CD1c-positive myeloid dendritic cell (primary cell): ENCODE results near the gene ZMYND11.
"Not testable (repeated sequence)": the region's sequence is repeated elsewhere in the genome, so short reads cannot be mapped to it uniquely, and the experiment has no call there.

Experiments
- DNase-seq: peaks from one replicate; pipeline ENCODE4 v3.0.0-alpha.2; 2016; ENCODE audit errors: extremely low spot score

Gene ZMYND11

DNA sequence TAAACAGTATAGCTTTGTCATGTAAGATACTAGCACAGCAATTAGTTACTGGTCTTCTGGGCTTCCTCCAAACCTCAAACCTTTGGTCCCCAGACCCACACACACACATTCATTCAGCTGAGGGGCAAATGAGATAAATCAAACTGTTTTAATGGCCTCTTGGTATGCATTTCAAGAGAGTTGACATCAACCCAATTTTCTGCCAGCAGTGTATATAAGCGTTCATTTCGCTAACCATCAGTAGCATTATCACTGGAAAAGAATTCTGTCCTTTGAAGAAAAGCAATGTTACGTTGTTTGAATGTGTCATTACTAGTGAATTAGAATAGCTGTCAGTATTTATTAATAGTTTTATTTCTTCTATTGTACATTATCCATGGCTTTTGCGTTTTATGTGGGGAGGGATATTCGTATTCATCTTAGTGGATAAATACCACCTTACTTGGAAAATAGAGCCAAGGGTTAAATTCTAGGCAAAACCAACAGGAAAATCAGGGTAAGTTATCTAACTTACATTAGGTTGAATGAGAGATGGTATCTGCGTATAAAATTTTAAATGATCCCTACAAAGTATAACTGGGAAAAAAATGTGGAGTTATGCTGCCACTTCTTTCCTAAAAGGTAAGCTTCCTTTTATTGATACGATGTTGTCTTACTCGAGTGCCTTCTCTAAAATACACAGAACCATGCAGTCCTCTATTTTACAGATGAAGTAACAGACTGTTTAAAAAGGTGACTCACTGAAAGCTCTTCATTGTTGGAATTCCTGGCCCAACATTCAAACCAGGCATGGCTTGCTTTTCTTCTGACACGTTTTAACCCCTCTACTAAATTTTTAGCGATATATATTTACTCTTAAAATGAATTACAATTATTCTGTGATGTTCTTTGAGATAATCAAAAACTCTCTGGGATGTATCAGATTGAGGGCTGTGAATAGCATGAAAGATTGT is 2.0 kb upstream of the ZMYND11 start:
- DNase-seq = no peak

DNA sequence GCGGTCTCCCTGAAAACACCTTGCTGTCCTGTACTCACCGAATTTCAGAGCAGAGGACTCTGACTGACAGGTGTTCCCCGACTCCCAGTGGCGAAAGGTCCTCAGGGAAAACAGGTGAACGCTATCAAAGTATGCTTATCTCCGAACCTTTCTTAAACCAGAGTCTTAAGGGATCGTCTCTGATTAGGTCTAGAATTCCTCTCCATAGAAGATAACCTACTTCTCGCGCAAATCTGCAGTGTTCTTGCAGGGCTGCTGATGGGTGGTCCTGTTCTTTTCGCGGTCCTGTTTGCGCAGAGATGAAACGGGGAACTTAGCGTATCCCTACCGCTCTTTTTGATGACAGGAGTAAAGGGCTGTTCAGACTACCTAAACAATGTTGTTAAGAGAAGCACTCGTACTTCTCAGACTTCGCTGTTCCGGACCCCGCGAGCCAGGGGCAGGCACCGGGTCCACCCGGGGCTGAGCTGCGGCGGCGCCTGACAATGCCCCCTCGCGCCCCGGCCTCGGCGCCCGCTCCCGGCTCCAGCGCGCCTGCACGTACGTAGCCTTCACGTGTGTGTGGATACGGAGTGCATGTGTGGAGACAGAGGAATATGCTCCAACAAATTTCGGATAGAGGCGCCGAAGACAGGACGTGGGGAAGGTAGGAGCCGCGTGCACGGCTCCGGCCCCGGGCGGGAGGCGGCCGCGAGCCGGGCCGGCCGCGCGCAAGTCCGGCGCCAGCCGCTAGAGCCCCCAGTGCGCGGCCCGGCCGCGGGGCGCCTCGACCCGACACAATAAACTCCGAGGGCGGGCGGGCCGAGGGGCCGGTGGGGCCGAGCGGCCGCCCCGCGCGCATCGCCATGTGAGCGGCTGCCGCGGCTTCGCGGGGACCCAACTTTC is 766 bp upstream of the ZMYND11 start:
- DNase-seq = peak; percentile 10

DNA sequence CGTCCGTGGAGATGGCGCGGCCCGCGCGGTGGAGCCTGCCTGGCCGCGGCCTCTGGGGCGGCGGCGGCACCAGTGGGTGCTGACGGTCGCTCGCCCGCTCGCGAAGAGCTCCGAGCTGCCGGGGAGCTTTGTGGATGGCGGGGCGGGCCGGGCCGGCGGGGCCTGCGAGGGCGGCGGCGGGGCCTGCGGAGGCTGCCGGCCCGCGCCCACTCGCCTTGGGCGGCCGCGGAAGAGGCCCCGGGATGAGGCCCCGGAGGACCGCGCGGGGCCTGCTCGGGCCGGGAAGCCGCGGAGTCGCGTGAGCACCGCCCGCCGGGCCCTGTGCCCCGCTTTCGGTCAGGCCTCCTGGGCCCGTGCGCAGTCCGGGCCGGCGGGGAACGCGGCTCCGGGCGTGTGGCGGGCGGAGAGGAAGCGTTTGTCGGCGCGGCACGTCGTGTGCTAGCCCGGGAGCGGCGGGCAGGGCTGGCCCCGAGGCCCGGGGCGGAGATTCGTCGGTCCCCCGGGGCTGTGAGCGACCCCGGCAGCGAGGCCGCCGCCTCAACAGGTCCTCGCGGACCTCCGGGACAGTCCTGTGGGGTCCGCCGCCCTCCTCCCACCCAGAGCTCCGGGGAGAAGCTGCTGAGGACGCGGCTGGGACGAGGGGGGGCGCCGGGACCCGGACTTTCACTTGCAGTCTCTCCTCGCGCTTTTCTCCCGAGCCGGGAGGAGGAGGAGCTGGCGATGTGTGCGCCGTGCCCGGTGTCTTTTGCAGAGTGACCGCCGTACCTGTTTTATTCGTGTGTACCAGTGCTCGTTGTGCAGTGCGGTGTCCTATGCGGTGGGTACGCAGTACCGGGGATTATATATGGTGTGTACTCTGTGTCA is 578 bp downstream of the ZMYND11 start:
- DNase-seq = peak; percentile 65

DNA sequence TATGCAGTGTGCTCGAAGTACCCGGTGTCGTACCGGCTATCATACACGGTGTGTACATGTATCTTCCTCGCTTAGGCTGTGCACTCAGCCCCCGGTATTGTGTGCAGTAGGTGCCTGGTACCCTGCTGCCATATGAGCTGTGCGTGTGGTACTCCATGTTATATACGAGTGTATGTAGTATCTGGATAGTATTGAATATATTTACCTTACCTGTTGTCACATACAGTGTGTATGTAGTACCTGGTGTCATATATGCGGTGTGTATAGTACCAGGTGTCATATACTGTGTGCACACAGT is 1.2 kb downstream of the ZMYND11 start:
- DNase-seq = no peak

DNA sequence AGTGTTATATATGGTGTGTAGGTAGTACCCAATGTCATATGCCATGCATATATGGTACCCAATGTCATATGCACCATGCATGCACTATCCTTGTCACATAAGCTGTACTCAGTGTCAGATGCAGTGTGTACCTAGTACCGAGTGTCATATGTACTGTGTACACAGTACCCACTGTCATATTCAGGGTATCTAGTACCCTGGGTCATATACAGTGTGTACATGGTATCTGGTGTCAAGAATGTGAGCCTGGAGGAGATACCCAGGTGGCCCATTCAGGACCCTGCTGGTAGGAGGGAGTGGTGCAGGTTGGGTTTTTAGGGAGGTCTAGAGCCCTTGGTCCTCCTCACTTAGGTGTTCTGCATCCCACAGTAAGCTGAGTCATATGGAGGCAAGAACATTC is 1.8 kb downstream of the ZMYND11 start:
- peak; percentile 15 for DNase-seq

DNA sequence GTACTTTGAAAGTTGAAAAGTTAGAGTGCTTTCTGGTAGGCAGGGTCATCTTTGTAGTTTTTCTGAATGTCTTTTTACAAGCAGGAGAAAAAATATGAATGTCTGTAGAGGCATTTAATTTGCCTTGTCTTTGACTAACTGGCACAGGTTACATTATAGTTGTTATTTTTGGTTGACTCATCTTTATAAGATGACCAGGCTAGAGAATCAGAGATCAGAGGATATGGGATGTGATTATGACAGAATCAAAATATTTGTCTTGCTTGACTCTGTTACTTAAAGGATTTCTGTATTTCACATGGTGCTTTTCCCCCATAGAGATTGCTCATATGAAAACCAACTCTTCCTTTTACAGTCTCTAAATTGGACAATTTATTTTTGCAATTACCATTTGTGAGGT is 2.4 kb downstream of the ZMYND11 start:
- DNase-seq = no peak

DNA sequence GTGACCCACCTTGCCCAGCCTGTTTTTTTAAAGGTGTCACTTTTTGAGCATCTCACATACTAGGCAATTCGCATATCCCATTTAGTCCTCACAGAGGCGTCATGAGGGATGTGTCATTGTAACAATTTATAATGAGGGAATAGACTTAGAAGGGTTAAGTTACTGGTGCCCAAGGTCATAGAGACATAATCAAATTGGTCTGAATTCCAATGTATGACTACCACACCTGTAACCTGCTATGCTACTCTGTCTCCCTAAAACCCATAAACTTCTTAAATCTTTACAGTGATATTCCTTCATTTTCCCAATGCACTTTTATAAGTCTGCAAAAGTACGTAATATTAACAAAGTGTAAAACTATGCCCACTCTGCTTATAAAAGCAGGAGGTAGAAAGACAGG is 7.1 kb downstream of the ZMYND11 start:
- DNase-seq = no peak

DNA sequence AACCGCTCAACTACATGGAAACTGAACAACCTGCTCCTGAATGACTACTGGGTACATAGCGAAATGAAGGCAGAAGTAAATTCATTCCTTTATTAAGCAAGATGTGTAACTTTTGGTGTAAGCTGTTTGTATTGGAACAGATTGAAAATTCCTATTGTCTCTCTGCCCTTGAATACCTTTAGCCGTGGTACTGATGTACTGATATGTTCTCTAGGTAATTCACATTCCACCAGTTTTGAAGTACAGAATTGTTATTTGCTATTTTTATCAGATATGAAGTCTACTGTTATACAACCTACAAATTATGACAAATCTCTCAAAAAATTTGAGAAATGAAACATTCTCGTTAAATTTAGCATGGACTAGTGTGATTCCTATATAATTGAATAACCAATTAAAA is 17.7 kb downstream of the ZMYND11 start:
- no peak for DNase-seq

DNA sequence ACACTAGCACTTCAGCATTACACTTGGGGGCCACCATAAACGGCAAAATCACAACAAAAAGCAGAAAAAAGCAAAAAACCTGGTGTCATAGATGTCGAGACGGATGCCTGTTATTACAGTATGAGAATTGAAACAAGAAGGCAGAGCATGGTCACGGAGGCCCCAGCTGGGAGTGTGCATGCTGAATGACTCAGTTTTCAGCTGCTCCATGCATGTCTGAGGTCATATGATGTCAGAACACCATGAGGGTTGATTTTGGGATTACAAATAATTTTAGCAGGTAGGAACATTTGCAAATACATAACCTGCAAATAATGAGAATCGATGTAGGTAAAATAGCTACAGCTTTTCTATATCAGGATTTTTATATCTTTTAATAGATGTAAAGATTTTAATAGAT is 19.1 kb downstream of the ZMYND11 start:
- no peak for DNase-seq

DNA sequence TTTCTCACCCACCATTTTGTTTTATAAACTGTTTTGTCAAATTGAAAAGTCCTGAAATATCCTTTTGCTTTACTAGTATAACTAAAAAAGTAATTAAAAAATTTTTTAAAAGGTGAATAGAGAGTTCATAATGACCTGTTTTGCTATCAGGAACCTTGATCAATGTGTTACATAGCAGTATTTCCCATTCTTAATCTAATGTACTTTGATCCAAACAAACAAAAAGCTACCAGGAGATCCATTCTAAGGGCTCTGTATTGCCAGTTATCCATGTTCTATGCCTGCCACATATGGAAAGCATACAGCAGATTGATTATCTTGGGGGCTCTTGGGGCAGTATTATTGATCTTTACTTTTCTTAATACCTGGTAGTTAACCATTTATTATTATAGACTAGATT is 32.1 kb downstream of the ZMYND11 start:
- DNase-seq = no peak

DNA sequence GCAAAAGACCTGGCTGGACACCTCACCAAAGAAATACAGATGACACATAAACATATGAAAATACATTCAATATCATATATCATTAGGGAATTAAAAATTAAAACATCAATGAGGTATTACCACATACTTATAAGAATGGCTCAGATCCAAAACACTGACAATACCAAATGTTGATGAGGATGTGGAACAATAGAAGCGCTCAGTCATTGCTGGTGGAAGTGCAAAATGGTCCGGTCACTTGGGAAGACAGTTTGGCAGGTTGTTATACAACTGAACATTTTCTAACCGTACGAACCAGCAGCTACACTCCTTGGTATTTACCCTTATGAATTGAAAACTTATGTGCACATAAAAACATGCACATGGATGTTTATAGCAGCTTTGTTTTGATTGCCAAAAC is 38.5 kb downstream of the ZMYND11 start:
- no peak for DNase-seq

DNA sequence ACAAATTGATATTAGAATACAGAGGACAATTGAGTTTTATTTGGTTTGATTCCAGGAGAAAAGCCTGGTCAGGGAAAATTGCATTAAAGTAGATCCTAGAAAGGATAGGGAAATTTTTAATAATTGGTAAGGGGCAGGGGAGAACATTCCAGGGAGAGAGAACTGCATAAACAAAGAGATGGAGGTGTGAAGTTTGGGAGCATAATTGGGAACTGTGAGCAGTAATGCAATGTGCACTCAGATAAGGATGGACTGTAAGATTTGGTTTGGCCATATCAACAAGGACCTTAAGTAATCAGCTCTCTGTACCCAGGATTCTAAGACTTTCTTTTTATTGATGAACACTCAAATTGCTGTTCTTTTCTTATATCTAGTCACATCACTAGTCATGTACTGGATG is 41.4 kb downstream of the ZMYND11 start:
- no peak for DNase-seq

DNA sequence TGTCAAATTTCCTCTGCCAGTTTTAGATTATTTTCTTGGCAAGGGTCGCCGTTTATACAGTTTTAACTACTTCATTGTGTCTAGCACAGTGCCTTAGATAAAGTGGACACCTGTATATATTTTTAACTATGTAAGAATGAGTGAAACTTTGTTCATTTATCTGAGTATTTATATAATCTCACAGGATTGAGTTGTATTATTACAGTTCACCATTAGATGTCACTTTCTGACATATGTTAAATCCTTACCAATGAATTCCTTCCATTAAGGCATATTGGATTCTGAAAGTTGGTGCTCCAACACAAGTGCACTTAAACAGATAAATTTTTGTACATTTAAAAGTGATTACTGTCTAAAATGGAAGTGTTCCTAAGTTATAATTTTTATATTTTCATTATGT is 43.0 kb downstream of the ZMYND11 start:
- DNase-seq = peak; percentile 19

DNA sequence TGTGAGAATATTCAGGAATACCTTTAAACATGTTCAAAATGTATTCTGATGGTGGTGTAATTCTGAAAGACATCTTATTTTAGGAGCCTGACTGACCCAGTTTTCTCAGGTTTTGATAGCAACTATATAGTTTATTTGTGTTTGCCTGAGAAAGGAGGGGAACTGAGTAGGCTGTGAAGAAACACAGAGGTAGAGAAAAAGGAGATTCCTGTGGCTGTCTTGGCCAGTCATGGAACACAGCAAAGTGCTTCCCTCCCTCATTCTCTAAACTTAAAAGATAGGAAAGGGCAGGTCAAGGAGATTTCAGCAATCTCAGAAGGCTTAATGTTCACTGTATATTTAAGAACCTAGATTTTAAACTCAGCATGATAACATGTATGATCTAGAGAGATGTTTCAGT is 43.5 kb downstream of the ZMYND11 start:
- no peak for DNase-seq

DNA sequence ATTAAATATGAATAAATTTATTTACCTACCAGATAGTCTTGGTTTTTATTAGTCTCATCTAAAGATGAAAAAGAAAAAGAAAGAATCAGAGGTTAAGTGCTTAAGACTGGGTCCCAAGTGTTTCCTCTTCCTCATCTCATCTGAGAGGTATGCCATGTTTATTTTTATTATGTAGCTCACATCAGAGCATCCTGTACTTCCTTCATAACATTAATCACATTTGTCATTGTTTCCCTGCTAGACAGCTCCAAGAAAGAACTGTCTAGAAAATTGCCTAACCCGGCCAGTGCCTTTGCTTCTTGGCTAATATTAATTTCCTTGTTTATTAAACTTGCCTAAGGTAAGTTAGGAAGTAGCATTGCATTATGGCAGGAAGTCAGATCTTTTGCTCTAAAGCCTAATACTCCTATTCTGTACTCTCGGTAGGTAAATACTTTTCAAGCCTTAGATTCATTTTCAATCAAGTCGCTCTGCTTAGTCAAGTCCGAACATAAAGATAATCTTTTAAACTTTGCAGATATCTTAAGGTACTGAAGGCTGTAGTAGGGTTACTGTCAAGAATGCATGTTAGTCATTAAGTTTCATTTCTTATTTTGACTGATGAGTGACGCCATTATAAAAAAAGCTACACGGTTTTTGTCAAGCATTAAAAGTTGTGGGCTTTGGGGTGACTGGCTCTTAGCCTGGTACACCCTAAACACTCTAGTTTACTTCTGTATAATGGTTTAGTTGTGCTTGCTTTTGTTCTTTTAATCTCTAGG is 47.4 kb downstream of the ZMYND11 start:
- DNase-seq = no peak

DNA sequence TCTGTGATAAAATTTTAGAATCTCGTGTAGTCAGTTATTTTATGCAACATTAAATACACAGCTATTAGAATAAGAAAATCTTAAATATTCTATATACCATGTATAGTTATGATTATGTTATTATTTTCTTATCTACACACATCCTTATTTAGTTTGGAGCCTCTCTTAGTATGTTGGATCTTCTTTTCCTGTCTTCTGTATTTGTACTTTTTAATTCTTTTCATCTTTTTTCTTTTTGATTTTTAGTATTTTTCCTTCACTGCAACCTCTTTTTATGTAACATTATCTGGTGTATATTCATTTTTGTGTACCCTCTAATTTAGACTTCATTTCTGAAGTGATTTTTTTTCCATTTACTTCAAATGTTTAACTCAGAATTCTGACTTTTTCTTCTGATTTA is 48.9 kb downstream of the ZMYND11 start:
- DNase-seq = no peak

DNA sequence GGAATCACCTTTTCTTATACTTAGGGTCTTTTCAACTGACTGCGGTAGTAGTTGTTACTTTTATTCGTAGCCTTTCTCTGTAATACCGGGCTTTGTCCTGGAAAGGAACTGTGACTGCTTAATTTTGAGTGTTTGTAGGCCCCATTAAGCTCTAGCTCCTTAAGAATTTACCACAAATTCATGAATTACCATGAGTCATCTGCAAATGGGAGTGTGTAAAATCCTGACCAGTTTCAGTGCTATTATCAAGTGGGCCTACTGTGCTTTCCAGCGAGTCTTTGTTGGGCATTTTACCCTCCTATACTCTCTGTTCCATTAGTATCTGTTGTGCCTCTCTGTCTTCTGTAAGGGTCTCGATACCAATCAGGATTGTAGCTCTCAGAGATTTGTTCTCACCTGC is 49.7 kb downstream of the ZMYND11 start:
- no peak for DNase-seq

DNA sequence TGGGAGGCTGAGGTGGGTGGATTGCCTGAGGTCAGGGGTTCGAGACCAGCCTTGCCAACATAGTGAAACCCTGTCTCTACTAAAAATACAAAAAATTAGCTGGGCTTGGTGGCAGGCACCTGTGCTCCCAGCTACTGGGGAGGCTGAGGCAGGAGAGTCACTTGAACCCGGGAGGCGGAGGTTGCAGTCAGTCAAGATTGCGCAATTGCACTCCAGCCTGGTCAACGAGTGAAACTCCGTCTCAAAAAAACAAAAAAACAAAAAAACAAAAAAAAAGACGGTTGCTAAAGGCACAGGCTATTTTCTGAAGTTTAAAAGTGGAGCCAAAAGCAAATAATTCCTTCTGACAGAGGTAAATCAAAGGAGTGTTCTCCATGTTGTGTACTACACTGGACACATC is 50.3 kb downstream of the ZMYND11 start:
- DNase-seq = not testable (repeated sequence)

DNA sequence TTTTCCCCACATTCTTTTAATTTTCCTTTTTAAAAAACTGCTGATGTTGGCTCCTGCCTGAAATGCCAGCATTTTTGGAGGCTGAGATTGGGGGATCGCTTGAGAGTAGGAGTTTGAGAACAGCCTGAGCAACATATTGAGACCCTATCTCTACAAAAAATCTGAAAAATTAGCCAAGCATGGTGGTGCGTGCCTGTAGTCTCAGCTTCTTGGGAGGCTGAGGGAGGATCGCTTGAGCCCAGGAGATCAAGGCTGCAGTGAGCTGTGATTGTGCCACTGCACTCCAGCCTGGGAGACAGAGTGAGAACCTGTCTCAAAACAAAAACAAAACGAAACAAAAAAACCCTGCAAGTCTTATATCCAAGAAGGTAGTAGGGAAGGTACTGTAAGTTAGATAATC is 51.7 kb downstream of the ZMYND11 start:
- DNase-seq = no peak

DNA sequence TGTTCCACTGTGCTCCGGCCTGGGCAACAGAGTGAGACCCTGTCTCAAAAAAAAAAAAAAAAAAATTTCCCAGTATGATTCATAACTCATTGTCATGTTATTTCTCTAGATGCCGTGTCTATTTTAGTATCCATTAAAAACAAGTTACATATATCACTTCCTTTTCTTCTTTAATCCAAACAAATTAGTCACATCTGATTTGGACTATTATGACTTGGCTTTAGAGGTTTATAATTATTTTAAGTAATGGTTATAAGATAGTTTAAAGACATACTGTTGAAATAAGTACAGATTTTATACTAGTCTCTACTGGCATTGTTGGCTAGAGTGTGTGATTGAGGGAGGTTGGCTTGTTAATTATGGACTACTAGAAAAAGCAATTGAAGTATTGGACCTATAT is 53.3 kb downstream of the ZMYND11 start:
- DNase-seq = no peak

DNA sequence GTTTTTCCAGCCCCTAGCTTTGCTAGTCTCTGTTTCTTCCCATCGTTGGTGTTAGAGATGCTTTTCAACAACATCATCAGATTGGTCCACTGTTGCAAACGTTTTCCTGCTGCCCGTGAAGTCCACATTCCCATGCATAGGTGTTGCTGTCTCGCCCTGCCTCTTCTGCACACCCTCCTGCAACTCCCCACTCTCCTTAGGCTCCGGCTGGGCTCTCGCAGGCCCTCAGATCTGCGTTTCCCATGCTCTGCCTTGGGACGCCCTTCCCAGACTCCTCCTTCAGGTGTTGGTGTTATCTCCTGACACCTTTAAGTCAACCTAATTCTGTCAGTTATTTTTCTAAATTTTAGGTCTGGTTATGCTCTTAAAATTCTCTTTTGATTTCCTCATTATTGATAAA is 55.0 kb downstream of the ZMYND11 start:
- no peak for DNase-seq
